HG03025 (cell line): ENCODE data around the gene ZNRF3.
"Not testable (repeated sequence)": the region's sequence is repeated elsewhere in the genome, so short reads cannot be mapped to it uniquely, and the experiment has no call there.

Experiments
- ATAC-seq: cut with Tn5 transposase; IDR thresholded peaks from one replicate; pipeline ENCODE4 v1.9.1; 2021; ENCODE audit warnings: mild to moderate bottlenecking, moderate library complexity; ENCODE audit not compliant: unreplicated experiment, low FRiP score

Gene ZNRF3

GRCh38 chr22:28905256-28905832 is 22.0 kb downstream of the ZNRF3 start:
- no peak for ATAC-seq

GRCh38 chr22:28906312-28906711 is 22.9 kb downstream of the ZNRF3 start:
- no peak for ATAC-seq

- no peak for ATAC-seq
Observed at GRCh38 chr22:28907311-28908008, 24.1 kb downstream of the ZNRF3 start.

- not testable (repeated sequence) for ATAC-seq
Observed at GRCh38 chr22:28908810-28909209, 25.4 kb downstream of the ZNRF3 start.

GRCh38 chr22:28909375-28909774 is 26.0 kb downstream of the ZNRF3 start:
- no peak for ATAC-seq

GRCh38 chr22:28910569-28911303 is 27.4 kb downstream of the ZNRF3 start:
- ATAC-seq: no peak

- ATAC-seq: no peak
Observed at GRCh38 chr22:28911304-28911690, 27.9 kb downstream of the ZNRF3 start.

DNA sequence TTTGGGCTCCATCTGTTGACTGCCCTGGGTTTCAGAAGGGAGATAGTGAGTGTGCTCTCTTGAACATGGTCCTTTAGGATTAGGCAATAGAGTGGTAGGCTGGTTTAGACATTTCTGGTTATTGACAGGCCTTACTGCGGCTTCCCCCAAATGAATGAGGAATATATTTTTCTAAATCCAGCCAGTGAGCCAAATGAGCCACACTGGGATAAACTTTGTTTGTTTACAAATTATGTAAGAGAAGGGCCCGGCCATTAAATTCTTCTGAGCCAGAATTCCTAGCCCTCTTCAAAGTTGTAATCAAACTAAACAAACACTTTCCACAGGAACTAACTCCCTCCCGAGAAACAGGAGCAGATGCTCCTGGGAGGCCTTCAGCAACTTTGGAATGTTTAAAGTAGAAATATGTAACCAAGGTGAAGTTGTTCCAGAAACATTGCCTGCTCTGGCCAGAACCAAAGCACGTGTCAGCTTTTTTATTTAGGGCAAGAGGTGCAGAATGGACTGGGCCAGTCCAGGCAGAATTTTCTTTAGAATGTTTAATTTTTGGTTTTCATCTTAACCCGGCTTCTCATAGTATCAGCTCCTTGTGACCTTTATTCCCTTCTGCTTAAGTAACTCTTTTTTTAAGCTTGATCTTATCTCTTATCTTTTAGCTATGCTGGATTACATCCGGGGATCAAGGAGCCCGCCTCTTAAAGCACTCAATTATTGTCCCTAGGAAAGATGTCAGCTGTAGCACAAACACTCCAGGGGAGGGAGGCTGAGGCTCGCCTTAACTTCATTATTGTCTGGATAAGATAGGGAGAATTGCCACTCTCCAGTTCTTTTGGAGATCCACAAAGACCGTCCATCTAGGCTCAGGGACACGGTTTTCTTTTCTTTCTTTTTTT is 28.7 kb downstream of the ZNRF3 start:
- ATAC-seq: no peak

DNA sequence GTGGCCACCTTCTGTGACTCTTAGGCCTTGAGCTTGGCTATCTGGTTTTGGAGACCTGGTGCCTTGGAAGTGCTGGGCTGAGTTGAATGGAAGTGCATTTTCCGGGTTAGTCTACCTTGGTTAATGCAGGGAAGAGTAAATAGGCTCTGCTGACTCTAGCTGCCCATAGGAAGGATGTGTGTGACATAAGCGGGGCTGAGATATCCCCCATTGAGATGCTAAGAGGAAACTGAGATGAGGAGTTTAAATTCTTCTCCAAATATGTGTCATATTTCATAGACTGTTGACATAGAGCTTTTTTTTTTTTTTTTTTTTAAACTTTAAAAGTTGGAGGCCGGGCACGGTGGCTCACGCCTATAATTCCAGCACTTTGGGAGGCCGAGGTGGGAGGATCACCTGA is 30.8 kb downstream of the ZNRF3 start:
- no peak for ATAC-seq

DNA sequence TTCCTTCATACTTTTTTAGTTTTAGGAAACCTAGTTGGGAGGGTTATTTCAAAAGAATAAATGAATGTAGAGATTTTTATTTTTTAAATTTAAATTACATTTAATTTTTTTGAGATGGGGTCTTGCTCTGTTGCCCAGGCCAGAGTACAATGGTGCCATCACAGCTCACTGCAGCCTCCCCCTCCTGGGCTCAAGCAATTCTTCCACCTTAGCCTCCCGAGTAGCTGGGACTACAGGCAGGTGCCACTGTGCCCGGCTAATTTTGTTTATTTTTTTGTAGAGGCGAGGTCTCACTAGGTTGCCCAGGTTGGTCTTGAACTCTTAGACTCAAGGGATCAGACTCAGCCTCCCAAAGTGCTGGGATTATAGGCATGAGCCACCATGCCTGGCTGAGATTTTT is 32.6 kb downstream of the ZNRF3 start:
- ATAC-seq: no peak

DNA sequence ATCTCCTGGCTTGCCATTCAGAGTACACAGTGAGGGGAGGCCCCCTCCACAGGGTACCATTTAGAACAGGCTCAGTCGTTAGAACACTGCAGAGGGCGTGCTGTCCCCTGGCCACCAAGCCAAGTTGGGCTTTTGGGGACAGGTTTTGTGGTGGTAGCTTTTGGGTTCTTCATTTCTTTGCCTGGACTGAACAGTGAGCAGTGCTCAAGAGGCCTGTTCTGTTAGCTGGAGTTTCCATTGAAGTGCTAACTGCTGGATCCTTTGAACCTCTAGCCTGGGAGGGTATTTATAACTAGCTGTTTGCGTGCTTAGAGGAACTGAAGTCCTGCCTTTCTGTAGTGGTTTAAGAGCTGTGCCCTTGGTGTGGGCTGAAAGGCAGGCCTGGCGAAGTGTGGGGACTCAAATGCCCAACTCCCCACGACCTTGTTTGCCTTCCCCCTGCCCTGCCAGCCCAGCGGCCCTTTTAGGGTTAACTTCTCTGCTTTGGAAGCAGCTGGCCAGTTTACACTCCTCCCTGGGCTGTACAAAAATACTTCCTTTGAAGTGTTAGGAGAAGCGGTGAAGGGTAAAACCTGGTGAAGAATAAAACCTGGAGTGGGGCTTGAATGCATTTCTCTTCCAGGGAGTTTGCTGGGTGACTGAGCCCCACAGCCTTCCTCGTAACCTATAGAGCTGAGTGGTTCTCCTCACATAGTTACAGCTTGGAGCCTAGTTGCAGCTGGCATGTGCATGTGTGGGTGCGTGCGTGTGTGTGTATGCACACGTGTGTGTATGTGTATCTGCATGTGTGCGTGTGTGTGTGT is 34.6 kb downstream of the ZNRF3 start:
- ATAC-seq: no peak

DNA sequence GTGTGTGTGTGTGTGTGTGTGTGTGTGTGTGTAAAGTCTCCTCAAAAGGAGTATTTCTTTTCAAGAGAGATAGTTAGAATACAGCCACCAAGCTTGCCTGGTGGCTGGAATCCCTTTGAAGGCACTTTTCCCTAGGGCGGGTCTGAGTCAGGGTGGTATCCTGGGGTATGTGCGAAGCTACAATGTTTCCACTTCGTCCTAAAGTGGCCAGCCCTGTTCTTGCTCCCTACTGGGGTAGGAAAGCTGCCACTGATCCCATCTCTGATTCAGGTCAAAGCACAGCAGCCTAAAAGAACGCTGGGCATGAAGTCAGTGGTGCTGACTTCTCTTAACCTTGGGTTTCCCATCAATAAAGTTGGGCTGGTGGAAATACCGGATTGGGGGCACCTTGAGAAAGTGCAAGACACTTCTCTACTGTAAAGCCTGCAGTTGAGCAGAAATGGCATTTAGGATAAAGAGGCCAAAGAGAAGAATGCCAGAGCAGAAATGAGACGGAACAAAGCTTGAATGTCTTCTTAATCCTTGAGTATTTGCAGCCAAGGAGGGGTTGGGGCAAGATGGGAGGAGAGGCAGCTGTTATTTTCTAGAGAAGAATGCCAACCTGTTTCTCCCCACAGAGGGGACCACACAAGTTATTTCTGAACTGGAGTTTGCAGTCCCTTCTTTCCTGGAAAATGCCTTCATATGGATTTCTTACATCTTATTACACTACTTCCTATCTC is 35.3 kb downstream of the ZNRF3 start:
- no peak for ATAC-seq

DNA sequence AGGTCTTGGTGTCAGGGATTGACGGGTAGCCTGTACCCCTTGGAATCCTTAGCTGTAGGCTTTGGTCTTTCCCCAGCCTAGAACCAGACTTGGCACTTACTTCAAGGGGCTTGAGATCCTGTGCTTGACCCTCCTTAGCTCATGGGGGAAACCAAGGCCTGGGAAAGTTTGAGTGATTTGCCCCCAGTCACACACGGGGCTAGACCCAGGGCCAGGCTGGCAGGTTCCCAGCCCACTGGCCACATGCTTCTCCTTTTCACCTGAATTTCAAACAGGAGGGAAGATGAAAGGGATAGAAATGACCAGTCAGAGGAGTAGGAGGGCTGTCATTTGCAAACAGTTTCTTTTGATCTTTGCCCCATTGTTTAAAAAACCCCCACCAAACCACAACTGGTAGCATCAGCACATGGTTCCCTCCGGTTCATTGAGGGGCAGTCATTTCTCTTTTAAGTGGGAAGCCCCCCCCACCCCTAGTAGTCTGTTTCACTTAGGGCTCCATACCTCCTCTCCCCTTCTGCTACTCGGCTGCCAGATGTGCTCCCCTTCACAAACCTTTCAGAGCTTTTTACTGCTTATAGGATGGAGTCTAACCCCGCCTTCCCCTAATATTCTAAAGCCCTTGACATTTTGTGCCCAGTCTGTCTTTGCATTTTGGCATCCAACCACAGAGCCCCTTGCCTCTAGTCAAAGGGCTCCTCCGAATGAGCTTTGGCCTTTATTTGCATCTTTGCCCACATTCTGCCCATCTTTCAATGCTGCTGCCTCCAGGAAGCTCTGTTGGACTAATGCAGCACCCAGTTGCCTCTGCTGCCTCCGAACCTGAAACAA is 37.6 kb downstream of the ZNRF3 start:
- no peak for ATAC-seq

- no peak for ATAC-seq
Observed at GRCh38 chr22:28921585-28921879, 38.2 kb downstream of the ZNRF3 start.

DNA sequence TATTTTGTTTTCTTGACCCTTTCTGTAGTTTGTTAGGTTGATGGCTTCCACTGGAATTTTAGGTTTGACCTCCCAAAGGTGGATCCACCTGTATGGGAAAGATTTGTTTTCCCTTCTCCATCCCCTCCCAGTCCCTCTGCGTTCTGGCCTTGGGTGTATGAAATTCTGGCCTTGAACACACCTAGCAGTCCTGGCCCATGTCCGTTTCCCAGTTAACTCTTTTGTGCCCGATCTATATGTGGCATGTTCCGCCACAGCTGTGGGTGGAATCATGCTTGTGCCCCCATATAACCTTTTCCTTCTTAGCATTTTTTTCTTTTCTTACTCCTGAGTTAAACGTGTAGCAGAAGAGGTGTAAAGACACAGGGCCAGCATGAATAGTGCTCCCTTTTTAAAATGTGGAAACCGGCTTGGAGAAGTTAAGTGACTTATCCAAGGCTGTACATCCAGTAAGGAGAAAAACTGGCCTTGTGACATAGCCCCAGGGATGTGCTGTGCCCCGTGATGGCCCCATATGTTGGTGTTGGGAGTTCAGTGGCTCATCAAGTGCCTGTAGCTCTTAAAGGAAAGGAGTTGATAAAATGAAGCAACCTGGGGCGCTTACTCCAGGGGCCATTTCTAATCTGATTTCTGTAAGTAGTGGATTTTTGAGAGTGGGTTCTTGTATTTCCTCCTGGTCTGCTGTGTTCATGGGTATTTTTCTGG is 39.3 kb downstream of the ZNRF3 start:
- ATAC-seq: no peak

GRCh38 chr22:28923826-28924732 is 40.7 kb downstream of the ZNRF3 start:
- ATAC-seq: no peak

DNA sequence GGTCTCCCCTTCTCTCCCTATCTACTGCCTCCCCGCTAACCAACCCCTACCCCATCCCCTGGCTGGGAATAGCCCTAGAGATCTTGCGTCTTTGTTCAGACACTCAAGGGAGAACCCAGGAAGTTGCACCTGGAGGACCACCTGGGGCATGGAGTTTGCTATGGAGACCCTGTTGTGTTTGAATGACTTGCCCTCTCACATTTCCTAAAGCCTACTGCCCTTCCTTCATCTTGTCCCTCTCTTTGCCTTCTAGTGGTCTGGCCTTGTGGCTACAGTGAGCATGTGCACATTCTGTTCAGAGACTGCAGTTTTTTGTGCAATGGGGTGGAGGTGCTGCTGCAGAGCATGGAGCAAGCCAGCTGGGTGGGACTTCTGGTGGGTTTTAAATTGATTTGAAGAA is 42.5 kb downstream of the ZNRF3 start:
- no peak for ATAC-seq
